Right ventricle myocardium inferior (tissue), 1 donor: ENCODE results near the gene SLC1A3. TPM values are rescaled to one million over a fixed set of nuclear protein-coding genes. Genes with fewer than 3 reads are reported as not detected.

ENCODE experiments used
- ATAC-seq: fragments of 200-7000 bp; cut with Tn5 transposase; one replicate; pipeline ENCODE4 v1.9.1; 2020; ENCODE audit warnings: mild to moderate bottlenecking, moderate library complexity
- DNase-seq: peaks from one replicate; pipeline ENCODE4 v3.0.0; 2021; ENCODE audit errors: missing footprints
- intact Hi-C: fragments of 100-400 bp; cut with DNase I; formaldehyde crosslinking; loops from one replicate; pipeline ENCODE4 v1.11.0; 2022
- total RNA-seq: library from RNA; stranded (reverse); fragmentation: NEBNext Ultra II Directional; extraction: Animal tissue kit (Norgen Biotek cat#: 25700); gene quantifications from one replicate; pipeline ENCODE4 v1.2.1, GENCODE V29; 2021
- donor health status: DM: no; HTN: yes; CAD: no; lungs with severe emphysema.

SLC1A3 gene
- total RNA-seq, 1 donor from 2014 or later, result 95.4 TPM

DNA sequence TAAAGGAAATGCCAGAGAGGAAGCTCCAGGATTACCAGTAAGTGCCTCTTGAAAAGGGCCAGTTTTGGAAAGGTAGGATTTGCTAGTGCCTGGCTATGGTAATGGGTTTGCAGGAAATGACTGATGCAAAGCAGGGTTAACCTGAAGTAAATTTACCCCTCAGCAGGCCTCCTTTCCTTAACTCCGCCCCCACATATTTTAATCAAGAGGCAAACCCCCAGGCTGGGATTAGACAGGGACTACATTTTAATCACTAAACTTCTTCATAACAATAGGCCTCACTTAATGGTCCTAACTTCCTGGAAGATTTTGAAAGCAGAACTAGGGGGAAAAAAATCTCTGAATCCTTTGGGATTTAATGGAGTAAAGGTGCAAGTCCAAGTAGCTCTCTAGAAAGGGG lies 10.2 kb upstream of the SLC1A3 start:
- DNase-seq, result no peak
- ATAC-seq, result no peak
- intact Hi-C loops, result no loop called here

DNA sequence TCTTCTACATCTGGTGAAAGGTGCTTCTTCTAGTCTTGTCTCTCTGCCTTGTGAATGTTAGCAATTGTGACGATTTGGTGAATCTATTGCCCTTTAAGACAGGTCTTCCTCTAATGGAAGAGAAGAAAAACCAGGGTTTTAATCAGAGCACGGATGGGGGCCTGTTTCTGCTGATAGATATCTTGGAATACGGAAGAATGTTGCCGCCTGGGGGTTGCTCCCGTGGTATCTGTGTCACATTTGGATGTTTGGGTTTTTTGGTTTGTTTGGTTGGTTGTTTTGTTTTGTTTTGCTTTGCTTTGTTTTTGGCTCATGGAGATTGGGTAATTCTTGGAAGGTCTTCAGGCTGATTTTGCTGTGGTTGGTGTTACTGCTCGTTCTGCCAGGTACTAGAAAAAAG lies 9.7 kb upstream of the SLC1A3 start:
- intact Hi-C loops, result no loop called here

DNA sequence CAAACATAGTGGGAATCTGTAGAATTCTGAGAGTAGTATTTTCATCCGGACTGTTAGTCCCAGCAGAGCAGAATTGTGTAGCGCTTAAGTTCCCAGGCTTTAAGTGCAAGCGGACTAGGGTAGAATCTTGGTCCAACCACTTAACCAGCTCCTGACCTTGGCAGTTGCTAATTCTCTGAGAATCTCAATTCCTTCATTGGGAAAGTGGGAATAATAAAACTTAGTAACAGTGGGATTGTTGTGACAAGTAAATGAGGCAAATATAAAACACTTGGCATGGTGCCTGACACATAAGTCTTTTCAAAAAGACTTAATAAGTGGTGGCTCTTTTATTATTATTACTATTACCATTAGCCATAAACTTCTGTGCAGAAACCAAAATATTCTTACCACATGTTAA lies 8.4 kb upstream of the SLC1A3 start:
- intact Hi-C loops, result no loop called here
- DNase-seq (no peak), ATAC-seq (no peak)

More for the DNA sequence above, 9.7 kb upstream of the SLC1A3 start:
- no peak for ATAC-seq
- no peak for DNase-seq

DNA sequence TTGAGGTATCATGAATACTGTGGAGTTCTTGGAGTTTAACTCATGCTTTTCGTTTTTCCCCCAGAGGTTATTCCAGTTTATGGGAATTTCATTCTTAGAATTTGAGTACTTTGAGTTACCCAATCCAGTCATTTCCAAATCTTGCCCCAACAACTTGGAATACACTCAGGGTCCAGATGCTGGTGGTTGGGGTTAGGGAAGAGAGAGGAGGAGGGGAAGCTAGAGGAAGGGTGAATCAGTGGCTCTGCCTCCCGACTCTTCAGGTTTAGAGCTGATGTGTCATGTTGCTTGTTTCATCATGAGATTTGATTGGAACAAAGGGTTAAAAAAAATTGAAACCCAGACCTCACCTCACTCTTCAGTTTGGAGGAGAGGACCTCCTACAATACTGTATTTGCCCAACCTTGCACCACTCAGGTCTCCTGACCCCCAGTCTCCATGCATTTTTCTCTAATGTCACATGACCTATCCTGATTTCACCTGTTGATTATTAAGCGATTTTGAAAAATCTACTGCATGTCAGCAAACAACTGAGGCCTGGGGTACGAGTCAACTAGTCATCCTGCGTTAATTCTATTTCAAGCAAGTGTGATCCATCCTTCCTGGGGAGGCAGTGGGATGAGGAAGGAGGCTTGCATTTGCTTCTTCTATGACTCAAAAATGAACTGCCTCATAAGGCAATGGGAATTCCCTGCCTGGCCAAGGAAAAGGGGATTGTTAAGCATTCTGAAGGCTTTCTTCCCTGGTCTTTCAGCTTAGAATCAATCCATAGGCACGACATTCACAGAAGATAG lies 6.2 kb upstream of the SLC1A3 start:
- intact Hi-C loops, result no loop called here
- no peak for ATAC-seq

DNA sequence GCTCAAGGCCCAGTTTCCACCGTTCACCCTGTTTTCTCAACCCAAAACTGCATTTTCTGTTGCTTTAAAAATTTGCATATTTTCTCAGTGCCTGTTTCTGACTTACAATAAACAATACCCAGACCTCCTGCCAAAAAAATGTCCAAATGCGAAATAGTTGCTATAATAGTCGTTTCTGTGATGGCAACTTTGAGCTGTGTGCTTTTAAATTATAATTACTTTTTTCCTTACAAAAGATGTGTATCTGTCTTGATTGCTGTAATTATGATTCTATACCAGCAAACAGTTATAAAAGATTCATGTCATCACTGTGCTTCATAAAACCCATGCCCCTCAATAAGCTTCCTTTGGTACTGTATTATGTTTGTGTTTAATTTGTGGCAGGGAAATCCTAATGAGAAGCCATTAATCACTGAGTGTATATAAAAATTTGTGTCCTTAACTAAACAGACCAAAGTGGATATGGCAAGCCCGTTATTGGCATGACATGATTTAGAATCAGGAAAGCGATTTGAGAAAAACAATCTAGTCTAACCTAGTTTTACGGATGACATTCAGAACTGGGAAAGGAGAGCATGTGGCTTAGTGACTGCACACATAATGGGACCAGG lies 5.4 kb upstream of the SLC1A3 start:
- ATAC-seq (no peak), DNase-seq (no peak)
- intact Hi-C loops, result no loop called here

More for the DNA sequence above, 6.2 kb upstream of the SLC1A3 start:
- DNase-seq, result no peak

DNA sequence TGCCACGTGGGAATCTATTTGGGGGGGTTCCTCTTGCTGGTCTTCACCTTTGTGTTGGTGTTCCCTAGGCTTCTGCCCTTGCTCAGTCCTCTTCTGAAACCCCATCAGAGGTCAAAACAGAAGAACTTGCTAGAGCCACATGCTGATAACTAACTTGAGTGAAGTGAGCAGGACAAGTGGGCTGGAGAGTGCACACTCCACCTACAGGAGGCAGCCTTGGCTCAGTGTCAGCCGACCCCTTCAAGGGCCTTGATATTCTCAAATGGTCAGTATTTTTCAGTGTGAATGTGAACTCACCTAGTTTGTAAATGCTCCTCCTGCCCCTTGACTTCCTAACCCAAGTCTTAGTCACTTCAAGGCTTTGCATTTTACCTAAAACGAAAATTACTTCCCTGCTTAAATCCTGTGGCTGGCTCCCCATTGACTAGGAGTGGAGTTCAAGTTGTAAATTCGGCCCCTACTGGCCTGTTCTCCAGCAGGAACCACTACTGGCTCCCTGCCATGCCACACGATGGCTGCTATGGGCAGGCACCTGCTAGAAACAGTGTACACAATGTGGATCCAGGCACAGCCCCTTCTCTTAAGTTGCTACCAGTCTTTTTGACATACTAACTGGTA lies 3.6 kb upstream of the SLC1A3 start:
- DNase-seq, result no peak
- intact Hi-C loops, result no loop called here
- ATAC-seq, result peak; percentile 6

DNA sequence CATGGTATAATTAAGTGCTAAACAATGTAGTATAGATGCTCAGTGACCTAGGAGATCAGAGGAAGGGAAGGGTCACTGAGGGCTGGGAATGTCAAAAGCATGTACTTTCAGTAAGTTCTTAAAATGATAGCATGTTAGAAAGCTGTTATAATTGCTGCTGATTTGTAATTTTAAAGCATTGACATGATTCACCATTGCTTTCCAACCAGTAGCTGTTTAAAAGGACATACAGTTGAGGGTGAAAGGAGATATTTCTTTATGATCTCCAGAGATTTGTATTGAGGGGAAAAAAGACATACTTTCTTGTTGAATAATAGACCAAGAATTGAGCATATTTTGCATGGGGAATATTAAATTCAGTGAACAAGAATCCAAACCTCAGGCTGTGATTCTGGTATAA lies 1.2 kb upstream of the SLC1A3 start:
- intact Hi-C loops, result loop anchor here (5.0 kb wide), 4 partner anchors 33 to 188 kb away; no protein-coding TSS in a partner anchor
- no peak for ATAC-seq
- no peak for DNase-seq

DNA sequence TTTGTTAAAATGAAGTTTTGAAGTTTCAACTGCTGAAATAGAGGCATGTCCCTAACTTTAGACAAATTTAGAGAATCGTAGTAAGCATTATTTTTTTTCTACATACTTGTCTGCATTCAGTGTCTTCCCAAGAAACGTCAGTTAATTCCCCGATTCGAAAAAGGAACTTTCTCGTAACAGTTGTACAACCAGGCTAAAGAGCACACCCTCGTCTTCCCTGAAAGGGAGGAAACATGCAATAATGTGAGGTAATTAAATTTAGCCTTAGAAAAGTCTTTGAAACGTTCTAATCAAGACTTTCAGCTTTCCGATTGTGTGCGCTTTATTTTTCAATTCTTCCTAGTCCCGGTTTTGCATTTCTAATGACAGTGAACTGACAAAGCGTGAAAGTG lies 374 bp upstream of the SLC1A3 start:
- no peak for ATAC-seq
- intact Hi-C loops, result loop anchor here (5.0 kb wide), 4 partner anchors 34 to 189 kb away; no protein-coding TSS in a partner anchor

DNA sequence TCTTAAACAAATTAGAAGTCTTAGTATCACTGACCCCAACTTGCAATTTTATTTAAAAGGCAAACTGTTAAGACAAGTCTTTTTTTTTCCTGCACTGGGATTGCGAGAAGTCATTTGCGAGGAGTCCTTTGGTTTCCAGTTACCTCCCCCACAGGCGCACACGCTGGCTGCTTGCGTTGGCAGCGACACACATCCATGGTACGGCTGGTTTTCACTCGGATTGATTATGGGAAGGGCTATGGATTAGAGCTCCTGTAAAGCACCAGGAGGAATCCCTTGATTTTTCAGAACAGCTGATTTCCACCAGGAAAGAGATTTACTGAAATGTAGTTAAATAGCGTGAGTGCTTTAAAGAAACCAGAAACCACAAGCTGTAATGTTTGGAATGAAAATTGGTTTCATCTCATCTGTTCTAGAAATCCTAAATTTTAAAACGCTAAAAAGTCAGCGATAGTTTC lies 737 bp downstream of the SLC1A3 start:
- DNase-seq (no peak), ATAC-seq (peak; percentile 77)
- intact Hi-C loops, result loop anchor here (1.0 to 5.0 kb wide), 5 partner anchors 35 to 190 kb away; no protein-coding TSS in a partner anchor

More for the DNA sequence above, 374 bp upstream of the SLC1A3 start:
- DNase-seq, result no peak

DNA sequence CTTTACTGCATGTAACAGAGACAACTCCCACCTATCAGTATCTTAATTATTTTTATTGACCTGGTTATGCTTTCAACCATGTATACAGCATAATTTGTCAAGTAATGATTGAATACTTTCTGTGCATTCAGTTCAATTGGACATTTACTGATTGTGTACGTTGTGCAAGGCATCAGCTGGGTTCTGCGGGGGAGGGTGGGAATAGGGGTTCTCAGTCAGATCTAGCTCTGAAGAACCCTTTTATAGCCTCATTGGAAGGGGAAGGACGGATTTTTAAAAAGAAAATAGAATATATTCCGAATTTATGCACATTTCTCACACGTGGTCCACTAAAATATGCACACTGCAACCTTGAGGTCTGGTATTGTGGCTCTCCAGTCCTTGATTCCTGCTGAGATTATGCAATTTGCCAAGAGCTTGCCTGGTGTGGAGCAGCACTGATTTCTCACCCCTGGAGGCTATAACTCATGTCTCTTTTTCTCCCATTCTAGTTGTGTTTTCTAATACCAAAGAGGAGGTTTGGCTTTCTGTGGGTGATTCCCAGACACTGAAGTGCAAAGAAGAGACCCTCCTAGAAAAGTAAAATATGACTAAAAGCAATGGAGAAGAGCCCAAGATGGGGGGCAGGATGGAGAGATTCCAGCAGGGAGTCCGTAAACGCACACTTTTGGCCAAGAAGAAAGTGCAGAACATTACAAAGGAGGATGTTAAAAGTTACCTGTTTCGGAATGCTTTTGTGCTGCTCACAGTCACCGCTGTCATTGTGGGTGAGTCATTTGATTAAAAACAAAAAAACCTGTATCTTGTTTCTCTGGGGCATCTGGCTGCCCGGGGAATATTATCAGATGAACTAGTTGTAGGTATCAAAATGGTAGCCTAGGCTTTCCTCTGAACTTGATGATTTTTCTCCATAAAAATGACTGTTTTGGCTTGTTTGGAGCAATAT lies 1.7 kb downstream of the SLC1A3 start:
- ATAC-seq (no peak), DNase-seq (no peak)
- intact Hi-C loops, result loop anchor here (1.0 to 5.0 kb wide), 5 partner anchors 36 to 191 kb away; no protein-coding TSS in a partner anchor

DNA sequence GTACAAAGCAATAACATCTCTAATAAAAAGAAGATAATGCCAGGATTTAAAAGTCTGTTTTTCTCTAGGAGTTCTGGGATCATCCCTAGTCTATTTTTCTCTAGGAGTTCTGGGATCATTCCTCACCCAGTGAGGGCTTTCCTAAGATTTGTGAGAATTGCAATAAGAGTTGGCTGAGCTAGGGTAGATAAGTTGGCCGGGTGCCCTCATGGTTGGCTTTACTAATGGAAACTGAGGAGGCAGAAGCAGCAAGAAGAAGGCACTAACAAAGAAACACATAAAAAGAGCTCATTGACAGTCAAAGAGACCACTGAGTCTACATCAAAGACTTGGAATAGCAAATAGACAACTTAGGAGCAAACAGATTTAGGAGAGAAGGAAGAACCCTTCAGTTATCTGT lies 4.2 kb downstream of the SLC1A3 start:
- ATAC-seq (no peak), DNase-seq (no peak)
- intact Hi-C loops, result loop anchor here (5.0 kb wide), 1 partner anchor 37 kb away; no protein-coding TSS in a partner anchor

DNA sequence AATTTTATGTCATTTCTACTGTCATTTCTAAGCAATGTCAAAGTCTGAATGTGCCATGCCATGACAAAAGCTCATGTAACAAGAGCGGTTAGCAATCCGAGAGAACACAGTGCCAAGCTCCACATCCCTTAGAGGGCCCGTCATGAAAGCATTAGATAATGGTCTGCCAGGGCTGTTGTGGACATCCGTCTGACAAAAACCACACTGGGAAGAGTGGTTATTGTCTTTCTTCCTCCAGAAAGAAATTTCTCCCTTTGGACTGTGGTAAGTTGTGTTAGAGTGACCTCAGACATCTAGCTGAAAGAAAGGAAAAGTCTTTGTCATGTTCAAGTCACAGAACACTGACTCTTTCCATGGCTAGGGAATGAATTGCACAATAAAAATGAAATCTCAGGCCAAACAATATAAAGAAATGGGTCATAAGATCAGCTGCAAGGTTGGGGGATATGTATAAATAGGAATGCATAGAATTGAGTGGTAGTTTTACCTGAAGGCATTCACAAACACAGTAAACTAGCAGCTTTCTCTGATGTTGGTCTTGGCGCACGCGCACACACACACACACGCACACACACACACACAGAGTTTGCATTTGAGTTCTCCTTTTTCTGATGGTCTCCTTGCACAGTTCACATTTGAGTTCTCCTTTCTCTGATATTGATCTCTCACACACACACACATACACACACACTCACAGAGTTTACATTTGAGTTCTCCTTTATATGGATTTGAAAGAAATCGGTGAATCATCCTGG lies 5.3 kb downstream of the SLC1A3 start:
- DNase-seq, result no peak
- intact Hi-C loops, result loop anchor here (5.0 kb wide), 1 partner anchor 36 kb away; no protein-coding TSS in a partner anchor
- ATAC-seq, result peak; percentile 39

DNA sequence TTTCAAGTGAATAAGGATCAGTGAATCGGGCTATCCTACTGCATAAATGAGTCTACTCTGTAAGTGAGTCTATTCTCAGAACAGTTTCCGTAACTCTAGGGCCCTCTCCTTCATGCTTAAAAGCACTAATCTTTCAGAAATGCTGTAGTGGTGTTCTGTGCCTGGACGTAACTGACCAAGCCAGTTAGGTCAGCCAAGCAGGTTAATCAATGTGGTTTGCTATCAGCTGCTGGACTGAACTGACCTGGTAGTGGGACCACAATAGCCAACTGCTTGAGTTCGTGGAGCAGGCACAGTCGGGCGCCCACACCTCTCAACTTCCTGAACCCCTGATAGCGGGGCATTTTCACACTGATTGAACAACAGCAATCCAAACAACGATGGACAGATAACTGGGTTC lies 6.8 kb downstream of the SLC1A3 start:
- ATAC-seq, result no peak
- intact Hi-C loops, result loop anchor here (5.0 kb wide), 1 partner anchor 34 kb away; no protein-coding TSS in a partner anchor
- no peak for DNase-seq

DNA sequence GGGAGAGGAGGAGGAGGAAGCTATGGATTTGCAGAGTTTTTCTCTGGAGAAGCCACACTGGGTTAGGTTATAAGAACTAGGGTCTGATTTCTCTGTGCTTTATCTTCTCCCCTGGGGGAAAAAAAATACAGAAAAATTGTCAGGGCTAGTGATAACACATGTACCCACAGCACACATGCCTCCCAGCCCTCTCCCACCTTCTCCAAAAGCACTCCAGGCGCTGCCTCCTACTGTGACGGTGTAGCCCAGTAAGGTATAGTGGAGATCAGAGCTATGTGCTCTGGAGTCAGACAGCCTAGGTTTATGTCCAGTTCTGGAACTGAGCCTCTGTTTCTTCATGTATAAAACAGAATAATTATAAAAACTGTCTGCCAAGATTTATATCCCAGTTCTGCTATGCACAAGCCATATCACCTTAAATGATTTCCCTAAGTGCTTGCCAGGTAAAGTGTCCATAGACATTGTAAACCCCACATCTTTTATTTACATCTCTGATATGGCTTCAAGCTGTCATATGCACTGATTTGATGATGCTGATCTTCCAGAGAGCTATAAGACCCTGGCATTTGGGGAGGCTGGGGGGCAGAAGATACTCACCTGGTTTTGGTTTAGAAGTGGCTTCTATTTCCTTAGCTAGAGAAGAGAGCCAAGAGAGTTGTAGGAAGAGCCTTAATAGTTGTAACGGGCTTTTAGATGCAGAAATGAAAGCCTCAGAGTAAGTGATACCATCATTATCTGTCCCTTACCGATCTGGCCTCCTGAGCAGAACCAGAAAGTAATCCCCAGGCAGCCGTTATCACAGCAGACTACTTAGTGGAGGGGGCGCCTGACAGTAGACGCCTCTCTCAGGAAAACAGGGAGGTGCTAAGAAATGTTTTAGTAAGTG lies 7.6 kb downstream of the SLC1A3 start:
- intact Hi-C loops, result loop anchor here (5.0 kb wide), 1 partner anchor 33 kb away; no protein-coding TSS in a partner anchor
- ATAC-seq (peak; percentile 12), DNase-seq (no peak)

DNA sequence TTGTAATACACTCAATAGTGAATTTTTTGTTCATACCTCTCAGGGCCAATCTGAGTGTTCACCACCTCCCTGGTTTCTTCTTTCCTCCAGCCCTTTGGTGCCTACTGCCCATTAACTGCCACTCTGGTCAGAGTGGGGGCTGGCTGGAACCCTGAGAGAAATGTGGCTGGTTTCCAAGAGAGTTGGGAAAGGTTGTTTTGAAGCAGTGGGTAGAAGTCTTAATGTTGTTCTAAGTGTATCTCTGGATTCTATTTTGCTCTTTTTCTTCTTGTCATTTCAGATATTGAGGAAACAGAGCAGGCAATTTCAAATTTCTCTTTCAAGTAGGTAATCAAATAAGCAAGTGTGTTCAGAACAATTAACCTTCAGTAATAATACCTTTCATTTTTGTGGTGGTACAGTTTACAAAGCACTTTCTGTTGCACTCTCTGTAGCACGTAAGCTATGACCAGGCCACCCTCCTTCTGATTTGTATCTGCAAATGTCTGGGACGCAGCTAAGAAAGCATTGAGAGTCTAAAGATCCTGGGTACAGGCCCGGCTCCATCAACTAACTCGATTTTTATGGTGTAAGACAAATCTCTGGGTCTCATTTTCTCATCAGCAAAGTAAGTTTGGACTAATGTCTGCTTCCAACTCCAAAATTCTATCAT lies 8.4 kb downstream of the SLC1A3 start:
- ATAC-seq (peak; percentile 38), DNase-seq (no peak)
- intact Hi-C loops, result loop anchor here (5.0 kb wide), 1 partner anchor 33 kb away; no protein-coding TSS in a partner anchor

DNA sequence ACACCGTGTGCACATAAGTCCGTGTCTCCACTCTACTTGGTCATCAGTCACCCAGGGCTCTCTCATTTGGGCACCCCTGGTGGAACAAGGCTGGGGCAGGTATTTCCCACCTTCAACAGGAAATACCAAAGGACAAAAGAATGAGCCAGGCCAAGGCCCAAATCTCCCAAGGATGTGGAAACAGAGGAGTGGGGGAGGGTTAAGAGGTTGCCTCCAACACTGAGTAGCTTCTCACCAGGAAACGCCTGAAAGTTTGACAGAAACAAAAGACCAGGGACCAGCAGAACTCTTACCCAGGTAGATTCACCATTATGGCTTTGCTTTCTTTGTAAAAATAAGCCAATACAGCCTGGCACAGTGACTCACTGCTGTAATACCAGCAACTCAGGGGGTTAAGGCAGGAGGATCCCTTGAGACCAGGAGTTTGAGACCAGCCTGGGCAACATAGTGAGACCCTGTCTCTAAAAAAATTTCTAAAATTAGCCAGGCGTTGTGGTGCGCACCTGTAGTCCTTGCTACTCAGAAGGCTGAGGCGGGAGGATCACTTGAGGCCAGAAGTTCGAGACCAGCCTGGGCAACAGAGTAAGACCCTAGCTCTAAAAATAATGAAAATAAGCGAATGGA lies 12.7 kb downstream of the SLC1A3 start:
- ATAC-seq, result no peak
- DNase-seq, result no peak
- intact Hi-C loops, result no loop called here
